AG09309 (cell line): ENCODE measurements around the gene GJA10.
A peak's percentile ranks its signal among the peaks of the same experiment; 100 is the strongest.

Experiments used
- DNase-seq: peaks from one replicate; pipeline ENCODE4 v3.0.0-alpha.2; 2010; ENCODE audit warnings: low read depth
- H3K4me3 ChIP-seq: 2 replicates; pipeline ENCODE4 v1.5.1; 2011; ENCODE audit warnings: mild to moderate bottlenecking, low read depth, low read length, moderate library complexity; ENCODE audit not compliant: control insufficient read depth
- CTCF ChIP-seq: IDR thresholded peaks from 2 replicates; pipeline ENCODE4 v1.5.1; 2011; ENCODE audit warnings: mild to moderate bottlenecking, low read depth, low read length, inconsistent platforms; ENCODE audit not compliant: insufficient read depth, control insufficient read depth; ENCODE audit errors: missing control alignments

The GJA10 gene

GRCh38 chr6:89944181-89944755, 50.0 kb downstream of the GJA10 start:
- DNase-seq, result no peak
- TF ChIP-seq CTCF, result no peak
- H3K4me3 ChIP-seq, result no peak overlapping the region

DNA sequence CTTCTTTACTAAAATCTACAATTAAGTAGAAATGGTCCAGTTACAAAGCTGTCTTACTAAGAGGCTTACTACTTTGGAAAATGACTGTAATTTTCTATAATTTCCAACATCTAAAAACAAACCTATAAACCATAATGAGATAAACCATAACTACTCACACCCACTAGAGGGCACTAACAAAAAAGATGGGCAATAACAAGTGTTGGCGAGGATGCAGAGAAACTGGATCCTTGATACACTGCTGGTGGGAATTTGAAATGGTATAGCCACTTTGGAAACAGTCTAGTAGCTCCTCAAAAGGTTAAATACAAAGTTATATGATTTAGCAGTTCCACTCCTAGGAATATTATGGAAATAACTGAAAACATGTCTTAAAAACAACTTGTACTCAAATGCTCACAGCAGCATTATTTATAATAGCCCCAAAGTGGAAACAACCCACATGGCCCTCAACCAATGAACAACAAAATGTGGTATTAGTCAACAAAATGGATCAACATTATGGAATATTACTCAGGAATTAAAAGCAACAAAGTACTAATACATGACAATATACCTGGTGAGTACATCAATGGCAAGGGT, 50.6 kb downstream of the GJA10 start:
- no peak for DNase-seq
- TF ChIP-seq CTCF, result peak; percentile 48
- H3K4me3 ChIP-seq, result no peak overlapping the region
